CD4-positive, alpha-beta T cell treated with Interleukin-4 for 1 hour (primary cell): ENCODE results near the gene AOPEP.

Source experiments
- DNase-seq, 2 donors: peaks; one replicate each; pipeline ENCODE4 v3.0.0-alpha.2; 2020 to 2022

Gene AOPEP

DNA sequence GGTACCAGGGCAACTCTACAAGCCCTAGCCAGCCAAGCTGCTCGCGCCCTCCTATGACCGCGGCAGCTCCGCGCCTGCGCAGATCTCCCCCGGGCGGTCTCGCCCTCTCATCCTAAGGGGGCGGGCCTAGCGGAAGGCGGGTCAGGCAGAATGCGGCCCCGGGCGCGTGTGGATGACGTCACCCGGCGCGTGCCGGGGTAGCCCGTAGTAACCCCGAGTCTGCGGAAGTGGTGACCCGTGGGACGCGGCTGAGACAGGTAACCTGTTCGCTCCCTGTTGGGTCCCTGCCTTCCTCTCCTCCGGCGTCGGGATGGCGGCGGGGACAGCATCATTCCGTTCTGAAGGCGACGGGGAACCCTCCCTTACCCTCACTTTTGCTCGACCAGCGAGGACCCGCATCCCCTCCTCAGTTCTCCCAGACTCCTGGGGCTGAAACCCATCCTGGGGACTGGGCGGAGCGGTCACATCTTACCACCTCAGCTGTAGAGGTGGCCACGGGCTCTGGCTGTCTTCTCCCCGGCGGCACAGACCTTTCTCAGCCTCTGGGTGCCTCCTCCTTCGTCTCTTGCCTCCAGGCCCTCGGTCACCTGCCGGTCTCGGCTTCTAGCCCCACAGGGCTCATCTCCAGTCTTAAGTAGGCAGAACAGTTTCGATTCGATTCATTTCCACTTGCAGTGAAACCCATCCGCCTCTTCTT is at the start of gene AOPEP:
Gene AOPEP, plus strand, starts transcription at position 205 of the 697 bp plus-strand sequence. CDS start 33,085 bp downstream, outside the sequence.
- DNase-seq = peak; percentile 98

DNA sequence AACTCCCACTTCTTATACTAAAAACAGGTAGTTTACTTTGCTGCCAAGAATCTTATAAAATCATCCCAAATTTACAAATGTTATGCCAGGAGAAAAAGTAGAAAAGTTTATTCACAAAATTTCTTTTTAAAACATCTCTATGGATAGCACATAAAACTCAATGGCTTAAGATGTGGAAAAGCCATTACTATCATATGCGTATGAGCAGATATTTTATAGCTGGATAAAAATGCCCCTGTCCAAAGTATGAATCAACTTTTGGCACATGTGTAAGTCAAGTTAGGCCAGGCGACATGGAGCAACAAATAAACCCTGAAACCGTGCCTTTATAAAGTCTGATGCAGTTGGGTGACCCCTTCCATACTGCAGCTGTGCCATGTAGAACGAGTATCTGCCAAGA is 48.6 kb upstream of the AOPEP start:
- no peak for DNase-seq

DNA sequence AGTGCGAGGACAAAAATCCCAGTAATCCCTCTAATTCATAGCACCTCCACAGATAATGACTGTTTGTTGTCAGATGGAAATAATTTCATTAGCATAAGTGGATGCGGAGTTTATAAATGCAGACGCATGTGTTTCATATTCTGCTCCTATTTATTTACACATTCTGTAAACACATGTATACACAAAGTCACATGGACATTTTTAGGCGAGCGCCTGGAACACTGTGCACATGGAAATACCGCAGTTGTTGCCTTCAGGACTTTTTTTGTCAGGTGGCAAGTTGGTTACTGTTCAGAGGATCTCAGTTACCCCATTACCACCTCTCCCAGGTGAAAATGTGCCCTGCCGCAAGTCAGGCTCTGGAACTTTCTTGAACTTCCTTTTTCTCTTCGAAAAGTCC is 46.9 kb upstream of the AOPEP start:
- DNase-seq = no peak

GRCh38 chr9:94680020-94680419 is 46.5 kb upstream of the AOPEP start:
- DNase-seq = no peak

DNA sequence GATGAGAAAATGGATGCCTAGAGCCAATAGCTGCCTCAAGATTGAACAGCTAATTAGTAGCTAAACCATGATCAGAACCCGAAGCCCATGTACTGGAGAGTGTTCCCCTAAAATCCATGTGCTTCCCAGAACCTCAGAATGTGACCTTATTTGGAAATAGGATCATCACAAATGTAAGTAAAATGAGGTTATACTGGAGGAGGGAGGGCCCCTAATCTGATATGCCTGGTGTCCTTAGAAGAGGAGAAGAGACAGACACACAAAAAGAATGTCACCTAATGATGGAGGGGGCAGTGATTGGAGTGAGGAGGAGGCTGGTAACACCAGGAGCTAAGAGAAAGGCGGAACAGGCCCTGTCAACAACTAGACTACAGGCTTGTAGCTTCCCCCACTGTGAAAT is 45.9 kb upstream of the AOPEP start:
- no peak for DNase-seq

DNA sequence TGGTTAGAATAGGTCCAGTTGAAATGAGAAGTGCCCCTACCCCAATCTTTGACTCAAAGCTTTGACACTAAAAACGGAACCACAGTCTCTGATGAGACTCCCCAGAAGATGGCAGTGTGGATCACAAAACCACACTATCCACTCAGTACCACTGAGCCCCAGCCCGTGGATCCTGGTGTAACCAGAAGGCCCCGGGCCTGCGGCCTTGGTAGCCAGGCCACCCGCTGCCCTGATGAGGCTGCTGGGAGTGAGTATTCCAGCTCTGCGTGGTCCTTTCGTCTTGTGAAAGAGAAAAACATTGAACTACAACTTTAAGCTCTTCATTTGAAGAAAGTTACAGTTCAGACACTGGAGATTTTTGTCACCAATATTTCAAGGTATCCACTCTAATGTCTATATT is 45.0 kb upstream of the AOPEP start:
- peak; percentile 63 to 66 for DNase-seq

GRCh38 chr9:94685359-94685758 is 41.1 kb upstream of the AOPEP start:
- no peak for DNase-seq

- DNase-seq = no peak
Measured at GRCh38 chr9:94687451-94687850, 39.0 kb upstream of the AOPEP start.

DNA sequence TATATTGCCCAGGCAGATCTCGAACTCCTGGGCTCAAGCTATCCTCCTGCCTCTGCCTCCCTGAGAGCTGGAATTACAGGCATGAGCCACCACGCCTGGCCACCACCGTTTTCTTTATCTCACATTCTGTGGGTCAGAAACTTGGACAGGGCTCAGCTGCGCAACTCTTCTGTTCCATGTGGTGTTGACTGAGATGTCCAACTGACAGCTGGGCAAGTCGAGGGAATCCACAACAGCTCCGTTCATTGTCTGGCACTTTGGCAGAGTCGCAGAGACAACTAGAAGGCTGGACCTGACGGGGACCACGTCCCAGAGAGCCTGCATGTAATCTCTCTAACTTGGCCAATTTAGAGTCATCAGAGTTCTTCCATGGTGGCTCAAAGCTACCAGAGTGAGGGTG is 36.2 kb upstream of the AOPEP start:
- no peak for DNase-seq

DNA sequence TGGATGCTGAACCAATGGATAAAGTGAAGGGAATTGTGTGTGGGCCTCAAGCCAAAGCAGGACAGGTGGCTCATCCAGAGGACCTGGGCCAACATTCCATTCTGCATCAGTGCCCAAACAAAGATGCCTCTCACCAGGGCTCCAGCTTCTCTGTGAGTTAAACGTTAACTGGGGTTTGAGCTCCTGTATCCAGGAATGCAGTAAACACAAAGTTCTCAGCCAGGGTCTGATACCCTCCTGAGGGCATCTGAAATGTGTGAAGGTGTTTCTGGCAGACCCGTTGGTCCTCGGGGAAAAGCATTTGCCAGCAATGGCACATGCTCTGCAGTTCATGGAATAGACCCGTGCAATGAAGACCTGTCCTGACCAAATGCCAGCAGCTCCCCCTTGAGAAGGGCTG is 33.9 kb upstream of the AOPEP start:
- DNase-seq = no peak

DNA sequence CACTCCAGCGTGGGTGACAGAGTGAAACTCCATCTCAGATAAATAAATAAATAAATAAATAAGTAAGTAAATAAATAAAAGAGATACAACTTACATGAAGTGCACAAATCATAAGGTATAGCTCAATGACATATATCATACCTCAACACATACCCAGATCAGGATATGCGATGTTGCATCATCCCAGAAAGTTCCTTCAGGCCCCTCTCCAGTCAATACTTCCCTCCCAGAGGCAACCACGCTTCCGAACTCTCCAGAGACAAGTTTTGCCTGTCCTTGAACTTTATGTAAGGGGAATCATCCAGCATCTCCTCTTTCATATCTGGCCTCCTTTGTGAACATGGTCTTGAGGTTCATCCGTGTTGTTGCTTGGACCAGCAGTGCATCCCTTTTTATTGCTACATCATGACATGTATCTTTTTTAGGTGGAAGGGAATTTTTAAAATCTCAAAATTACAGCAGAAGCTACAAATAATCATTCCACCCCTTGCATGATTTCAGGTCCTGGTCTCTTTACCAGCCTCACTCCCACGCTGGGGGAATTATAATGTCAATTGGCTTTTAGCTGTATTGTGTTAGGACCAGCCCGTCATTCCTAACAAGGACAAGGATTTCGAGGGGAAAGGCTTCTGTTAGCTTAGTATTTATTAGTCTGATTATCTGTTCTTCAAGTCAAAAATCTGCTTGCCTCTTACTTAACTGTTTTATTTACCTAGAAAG is 32.9 kb upstream of the AOPEP start:
- no peak for DNase-seq

GRCh38 chr9:94696545-94696944 is 30.0 kb upstream of the AOPEP start:
- DNase-seq = no peak

GRCh38 chr9:94697972-94698581 is 28.4 kb upstream of the AOPEP start:
- DNase-seq = no peak

- no peak for DNase-seq
Measured at GRCh38 chr9:94699715-94700373, 26.7 kb upstream of the AOPEP start.

DNA sequence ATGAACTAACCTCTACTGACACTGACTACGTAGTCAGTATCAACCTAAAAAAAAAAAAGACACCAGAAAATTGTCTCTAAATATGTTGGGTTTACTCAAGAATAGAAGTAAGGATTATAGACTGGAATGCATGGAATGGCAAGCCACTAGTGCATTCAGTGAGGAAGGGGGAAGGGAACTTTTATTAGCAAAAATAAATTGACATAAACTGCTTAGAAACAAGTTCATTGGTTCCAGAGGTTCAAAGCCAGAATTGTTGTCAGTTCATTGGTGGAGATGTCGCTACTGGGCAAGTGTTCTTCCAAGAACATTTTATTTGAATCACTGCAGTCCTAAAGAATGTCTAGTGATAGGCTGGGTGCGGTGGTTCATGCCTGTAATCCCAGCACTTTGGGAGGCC is 26.1 kb upstream of the AOPEP start:
- DNase-seq = no peak

GRCh38 chr9:94703488-94704140 is 22.9 kb upstream of the AOPEP start:
- no peak for DNase-seq

GRCh38 chr9:94705162-94705702 is 21.3 kb upstream of the AOPEP start:
- no peak for DNase-seq

DNA sequence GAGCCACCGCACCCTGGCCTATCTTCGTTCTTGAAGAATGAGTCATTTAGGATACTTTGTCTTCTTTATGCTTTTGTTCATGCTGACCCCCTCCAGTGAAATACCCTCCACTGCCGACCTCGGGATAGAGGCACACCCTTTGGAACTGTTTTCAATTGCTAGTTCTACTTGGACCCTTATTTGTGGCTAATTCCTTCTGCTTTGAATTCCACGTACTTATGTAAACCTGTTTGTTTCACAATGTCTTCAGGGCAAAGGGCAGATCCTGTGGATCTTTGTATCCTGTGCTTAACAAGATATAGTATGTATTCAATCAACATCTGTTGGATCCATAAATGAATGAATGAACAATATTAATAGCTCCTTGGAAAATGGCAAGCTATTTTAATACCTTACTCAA is 19.6 kb upstream of the AOPEP start:
- DNase-seq = no peak

DNA sequence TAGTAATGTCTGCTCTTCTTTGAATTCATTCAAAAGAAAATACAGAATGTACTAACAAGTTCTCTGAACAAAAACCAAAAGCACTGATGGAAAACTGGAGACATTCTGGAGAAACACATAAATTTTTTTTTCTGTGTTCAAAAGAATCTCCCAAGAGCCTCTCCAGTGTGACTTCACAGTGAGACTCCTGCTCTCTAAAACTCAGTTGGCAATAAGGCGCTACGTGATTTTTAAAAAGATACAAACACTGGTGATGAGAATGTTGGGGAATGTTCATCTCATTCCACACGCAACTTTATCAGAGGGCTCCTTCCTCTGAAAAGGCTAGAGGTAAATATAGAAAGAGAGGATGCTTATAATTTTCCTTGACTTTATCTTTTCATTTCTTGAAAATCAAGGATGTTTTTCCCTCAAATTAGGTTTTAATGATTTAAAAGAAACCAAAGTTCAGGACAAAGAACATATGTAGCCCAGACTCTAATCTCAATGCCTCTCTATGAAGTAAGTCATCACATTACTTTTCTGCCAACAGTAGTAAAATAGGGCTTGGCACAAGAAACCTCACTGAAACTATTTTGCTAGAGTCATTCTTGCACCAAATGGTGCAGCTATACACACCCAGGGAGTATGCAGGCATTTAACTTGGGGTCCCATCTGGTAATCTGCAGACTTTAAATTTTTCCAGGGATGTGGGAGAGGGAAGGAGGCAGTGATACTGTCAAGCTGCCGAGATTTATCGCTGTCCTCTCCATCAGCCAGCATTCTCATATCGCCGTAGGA is 12.9 kb upstream of the AOPEP start:
- no peak for DNase-seq

- DNase-seq = no peak
Measured at GRCh38 chr9:94714494-94714893, 12.0 kb upstream of the AOPEP start.

DNA sequence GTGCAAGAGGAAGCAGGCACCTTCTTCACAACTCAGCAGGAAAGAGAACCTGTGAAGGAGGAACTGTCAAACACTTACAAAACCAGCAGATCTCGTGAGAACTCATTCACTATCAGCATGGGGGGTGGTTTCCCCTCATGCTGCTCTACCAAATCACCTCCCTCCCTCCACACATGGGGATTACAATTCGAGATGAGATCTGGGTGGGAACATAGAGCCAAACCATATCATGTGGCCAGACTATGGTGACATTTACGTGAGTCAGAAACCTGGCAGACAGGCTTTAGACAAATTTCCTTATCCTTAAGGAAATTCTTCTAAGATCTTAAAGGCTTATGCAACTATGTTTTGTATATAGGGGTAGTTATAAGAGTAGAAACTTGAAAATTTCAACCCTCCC is 8.7 kb upstream of the AOPEP start:
- no peak for DNase-seq

DNA sequence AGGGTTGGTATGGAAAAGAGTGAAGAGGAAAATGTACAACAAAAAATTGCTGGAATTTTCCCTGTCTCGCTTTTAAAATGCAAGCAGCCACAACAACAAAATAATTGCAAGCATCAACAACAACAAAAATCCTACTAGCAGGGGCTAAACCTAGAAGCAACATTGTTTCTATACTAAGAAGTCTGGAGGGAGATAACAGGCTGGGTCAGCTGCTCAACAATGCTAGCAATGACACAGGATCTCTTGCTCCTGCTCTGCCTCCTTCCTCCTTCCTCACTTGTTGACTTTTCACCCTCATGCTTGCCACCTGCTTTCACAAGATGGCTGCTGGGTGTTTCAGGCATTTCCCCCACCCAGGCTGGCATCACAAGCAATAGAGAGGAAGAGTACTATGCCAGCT is 7.6 kb upstream of the AOPEP start:
- DNase-seq = no peak
